ENCODE measurements around the gene NCOA3.
A peak's percentile ranks its signal among the peaks of the same experiment; 100 is the strongest.

Gene NCOA3

DNA sequence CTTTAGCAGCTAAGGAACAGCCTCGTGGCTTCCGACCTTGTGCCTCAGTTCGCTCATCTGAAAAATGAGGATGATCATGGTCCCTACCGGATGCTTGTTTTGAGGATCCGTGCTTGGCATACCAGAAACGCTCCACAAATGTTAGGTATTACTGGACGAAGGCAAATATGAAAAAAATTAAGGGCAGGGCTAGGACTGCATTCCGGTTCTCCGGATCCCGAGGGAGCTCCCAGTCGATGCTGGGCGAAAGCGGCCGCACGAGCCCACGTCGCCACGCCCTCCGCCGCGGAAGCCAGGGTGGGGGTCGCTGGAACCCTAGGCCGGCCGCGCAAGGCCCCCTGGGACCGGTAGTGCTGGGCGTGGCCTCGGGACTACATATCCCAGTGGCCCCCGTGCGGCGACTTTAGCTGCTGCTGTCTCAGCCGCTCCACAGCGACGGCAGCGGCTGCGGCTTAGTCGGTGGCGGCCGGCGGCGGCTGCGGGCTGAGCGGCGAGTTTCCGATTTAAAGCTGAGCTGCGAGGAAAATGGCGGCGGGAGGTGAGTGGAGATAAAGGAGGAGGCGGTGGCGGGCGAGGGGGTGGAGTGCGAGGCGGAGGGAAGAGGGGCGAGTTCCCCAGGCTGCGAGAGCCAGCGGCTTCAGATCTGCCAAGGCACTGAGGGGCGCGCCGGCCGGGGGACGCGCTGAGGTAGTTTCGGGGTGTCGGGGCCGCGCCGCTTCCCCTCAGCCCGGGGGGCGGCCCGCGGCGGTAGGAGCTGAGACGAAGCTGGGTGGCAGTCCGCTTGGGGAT, at the start of gene NCOA3:
Gene NCOA3, plus strand, starts transcription at position 406 of the 789 bp plus-strand sequence. CDS start 120,361 bp downstream, outside the sequence.
- peak within 1 kb of the TSS; percentile 98 for H3K4me3 ChIP-seq (ENCODE audit: low read depth, low read length)
- in situ Hi-C loops (cut with HindIII; ENCODE audit: low sequenced_read_pairs) = no loop called here
- TF ChIP-seq, protein P1, sequence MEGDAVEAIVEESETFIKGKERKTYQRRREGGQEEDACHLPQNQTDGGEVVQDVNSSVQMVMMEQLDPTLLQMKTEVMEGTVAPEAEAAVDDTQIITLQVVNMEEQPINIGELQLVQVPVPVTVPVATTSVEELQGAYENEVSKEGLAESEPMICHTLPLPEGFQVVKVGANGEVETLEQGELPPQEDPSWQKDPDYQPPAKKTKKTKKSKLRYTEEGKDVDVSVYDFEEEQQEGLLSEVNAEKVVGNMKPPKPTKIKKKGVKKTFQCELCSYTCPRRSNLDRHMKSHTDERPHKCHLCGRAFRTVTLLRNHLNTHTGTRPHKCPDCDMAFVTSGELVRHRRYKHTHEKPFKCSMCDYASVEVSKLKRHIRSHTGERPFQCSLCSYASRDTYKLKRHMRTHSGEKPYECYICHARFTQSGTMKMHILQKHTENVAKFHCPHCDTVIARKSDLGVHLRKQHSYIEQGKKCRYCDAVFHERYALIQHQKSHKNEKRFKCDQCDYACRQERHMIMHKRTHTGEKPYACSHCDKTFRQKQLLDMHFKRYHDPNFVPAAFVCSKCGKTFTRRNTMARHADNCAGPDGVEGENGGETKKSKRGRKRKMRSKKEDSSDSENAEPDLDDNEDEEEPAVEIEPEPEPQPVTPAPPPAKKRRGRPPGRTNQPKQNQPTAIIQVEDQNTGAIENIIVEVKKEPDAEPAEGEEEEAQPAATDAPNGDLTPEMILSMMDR (IDR thresholded peaks at IDR 0.05; ENCODE audit: low read depth, low read length, missing control alignments) = peak; percentile 28
- DNase-seq (ENCODE audit: low read depth) = peak; percentile 76

DNA sequence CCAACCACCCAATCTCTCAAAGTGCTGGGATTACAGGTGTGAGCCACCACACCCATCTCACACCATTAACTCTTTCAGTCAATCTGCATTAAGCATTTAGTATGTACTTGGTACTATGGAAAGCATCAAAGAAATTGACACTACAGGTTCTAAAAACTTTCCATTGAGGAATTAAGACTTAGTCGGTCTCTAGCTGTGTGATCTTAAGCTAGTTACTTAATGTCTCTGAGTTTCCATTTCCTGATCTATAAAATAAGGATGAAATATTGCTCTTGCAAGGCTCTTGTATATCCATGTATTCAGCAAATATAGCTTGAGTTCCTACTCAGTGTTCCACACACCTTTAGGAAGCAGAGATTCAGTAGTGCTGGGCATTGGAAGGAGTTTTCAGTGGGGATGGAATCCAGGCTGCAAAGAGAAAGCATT, 48.9 kb upstream of the NCOA3 start:
- in situ Hi-C loops (cut with HindIII; ENCODE audit: low sequenced_read_pairs) = no loop called here
- no peak for DNase-seq (ENCODE audit: low read depth)
- no peak overlapping the region for H3K4me3 ChIP-seq (ENCODE audit: low read depth, low read length)
- TF ChIP-seq, protein P1 (IDR thresholded peaks at IDR 0.05; ENCODE audit: low read depth, low read length, missing control alignments) = no peak

DNA sequence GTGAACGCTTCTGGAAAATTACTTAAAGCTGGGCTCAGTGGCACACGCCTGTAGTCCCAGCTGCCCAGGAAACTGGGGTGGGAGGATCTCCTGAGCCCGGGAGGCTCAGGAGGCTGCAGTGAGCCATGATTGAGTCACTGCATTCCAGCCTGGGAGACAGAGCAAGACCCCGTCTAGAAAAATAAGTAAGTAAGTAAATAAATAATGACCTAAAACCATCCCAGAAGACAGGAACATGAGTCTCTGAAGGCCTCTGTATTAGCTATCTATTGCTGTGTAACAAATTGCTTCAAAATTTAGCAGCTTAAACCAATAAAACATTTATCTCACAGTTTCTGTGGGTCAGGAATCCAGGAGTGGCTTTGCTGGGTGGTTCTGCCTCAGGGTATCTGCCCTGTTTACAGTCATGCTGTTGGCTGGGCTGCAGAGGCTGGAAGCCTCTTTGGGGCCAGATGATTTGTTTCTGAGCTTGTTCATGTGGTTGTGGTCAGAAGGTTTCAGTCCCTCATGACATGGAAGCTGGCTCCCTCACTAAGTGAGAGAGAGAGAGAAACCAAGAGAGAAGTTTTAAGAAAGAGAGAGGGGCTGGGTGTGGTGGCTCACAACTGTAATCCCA, 48.4 kb upstream of the NCOA3 start:
- H3K4me3 ChIP-seq (ENCODE audit: low read depth, low read length) = no peak overlapping the region
- TF ChIP-seq, protein P1 (IDR thresholded peaks at IDR 0.05; ENCODE audit: low read depth, low read length, missing control alignments) = no peak
- peak; percentile 27 for DNase-seq (ENCODE audit: low read depth)
- in situ Hi-C loops (cut with HindIII; ENCODE audit: low sequenced_read_pairs) = no loop called here

DNA sequence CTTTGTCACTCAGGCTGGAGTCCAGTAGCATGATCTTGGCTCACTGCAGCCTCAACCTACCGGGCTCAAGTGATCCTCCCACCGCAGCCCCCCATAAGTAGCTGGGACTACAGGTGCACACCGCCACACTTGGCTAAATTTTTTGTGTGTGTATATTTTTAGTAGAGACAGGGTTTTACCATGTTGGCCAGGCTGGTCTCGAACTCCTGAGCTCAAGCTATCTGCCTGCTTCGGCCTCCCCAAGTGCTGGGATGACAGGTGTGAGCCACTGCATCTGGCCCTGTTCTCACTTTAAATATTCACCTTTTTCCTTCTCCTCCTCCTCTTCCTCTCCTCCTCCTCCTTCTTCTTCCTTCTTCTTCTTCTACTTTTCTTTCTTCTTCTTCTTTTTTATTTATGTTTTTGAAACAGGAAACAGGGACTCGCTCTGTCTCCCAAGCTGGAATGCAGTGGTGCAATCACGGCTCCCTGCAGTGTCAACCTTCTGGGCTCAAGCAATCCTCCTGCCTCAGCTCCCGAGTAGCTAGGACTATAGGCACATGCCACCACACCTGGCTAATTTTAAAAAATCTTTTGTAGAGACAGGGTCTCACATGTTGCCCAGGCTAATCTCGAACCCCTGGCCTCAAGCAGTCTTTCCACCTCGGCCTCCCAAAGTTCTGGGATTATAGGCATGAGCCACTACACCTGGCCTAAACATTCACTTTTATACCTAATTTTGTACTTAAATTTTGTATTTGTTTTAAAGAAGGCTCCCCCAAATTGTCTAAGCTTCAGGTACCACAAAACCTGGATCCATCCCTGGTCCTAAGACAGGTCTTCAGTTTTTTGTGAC, 47.2 kb upstream of the NCOA3 start:
- in situ Hi-C loops (cut with HindIII; ENCODE audit: low sequenced_read_pairs) = no loop called here
- no peak overlapping the region for H3K4me3 ChIP-seq (ENCODE audit: low read depth, low read length)
- TF ChIP-seq, protein P1 (IDR thresholded peaks at IDR 0.05; ENCODE audit: low read depth, low read length, missing control alignments) = no peak
- DNase-seq (ENCODE audit: low read depth) = no peak

DNA sequence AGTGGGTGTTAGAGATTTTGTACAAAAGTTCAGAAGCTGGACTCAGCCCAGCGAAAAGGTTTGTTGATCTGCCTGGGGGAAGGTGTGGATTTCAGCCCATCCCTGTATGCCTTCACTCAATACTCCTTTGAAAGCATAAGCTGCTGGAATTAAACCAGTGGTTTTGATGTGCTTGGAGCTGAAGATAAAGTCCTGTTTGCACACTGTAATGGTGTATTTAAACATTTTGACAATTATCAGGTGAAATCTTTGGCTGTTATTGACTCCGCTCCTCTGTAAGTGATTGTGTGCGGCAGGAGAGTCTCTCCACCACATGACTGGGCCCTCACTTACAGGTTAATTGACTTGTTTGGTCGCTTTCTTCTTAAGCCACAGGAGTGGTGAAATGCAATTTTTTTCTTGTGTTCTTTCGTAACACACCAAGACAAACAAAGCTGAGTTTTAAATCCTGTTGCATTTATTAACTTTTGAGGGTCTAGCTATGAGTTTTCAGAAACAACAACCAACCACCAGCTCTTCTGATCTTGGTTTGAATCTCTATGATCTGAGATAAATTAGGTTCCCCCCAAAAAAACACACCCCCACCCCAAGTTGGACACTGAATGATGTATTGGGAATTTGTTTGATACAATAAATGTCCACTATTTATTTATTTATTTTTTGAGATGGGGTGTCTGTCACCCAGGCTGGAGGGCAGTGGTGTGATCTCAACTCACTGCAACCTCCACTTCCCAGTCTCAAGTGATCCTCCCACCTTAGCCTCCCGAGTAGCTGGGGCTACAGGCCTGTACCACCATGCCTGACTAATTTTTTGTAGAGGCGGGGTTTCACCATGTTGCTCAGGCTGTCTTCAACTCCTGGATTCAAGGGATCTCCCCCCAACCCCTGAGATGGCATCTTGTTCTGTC, 46.3 kb upstream of the NCOA3 start:
- no peak overlapping the region for H3K4me3 ChIP-seq (ENCODE audit: low read depth, low read length)
- in situ Hi-C loops (cut with HindIII; ENCODE audit: low sequenced_read_pairs) = no loop called here
- no peak for DNase-seq (ENCODE audit: low read depth)
- TF ChIP-seq, protein P1 (IDR thresholded peaks at IDR 0.05; ENCODE audit: low read depth, low read length, missing control alignments) = no peak
